ENCODE results near the gene UBE2J2. TPM values are rescaled to one million over a fixed set of nuclear protein-coding genes. Genes with fewer than 3 reads are reported as not detected.

Gene UBE2J2
- total and polyA plus RNA-seq, 4 donors: 36.0 to 57.4 (median 47.1) TPM

DNA sequence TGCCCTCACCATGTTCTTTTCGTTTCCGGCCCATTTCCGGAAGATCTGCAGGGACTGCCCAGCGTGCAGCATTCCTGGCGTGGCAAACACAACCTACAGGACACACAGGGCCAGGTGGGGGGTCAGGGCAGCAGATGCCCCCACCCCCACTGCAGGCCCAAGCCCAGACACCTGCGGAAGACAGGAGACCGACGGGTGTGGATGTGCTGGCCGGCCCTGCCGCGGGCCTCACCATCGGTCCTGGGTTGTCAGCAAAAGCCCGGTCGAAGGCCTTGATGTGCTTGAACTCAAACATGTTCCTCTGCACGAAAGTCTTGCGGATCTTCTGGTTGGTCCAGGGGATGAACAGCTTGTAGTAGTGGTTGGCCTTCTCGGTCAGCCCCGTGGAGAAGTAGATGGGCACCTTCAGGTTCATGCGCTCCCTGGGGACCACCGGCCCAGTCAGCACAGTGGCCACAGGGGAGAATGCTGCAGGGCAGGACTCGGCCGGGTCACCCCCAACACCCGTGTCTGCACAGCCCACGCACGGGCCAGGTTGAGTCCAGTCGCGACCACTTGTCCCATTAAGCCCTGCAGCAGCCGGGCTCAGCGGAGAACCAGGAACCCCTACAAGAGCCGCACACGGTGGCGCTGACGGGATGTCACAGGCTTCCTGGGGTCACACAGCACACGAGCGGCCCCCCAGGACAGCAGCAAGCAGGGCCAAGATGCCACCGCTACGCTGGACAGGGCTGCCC is 40.0 kb upstream of the UBE2J2 start:
- Histone ChIP-seq H3K4me1 (ENCODE audit: control insufficient read depth in 5 of 5, insufficient read depth in 5 of 5, low read length in 5 of 5) (peaks cover 0 to 12% (median 0%) of the 10 kb centered on the region in 5 donors), H3K9me3 (ENCODE audit: control insufficient read depth in 4 of 4, insufficient read depth in 3 of 4, low read length in 3 of 4) (no peaks in the 10 kb centered on the region), H3K4me3 (no peak overlapping the region), H3K9ac (ENCODE audit: insufficient read depth in 1 of 2, low read length in 2 of 2) (no peak overlapping the region), H3K36me3 (ENCODE audit: control insufficient read depth in 4 of 4, insufficient read depth in 4 of 4, low read length in 4 of 4) (peaks cover 0 to 59% (median 22%) of the 10 kb centered on the region in 4 donors), H3K27ac (ENCODE audit: low read depth in 1 of 2, low read length in 1 of 2) (no peak overlapping the region), H3K27me3 (ENCODE audit: control insufficient read depth in 3 of 3, insufficient read depth in 3 of 3, low read length in 2 of 3) (no peaks in the 10 kb centered on the region)
- TF ChIP-seq, protein P1, sequence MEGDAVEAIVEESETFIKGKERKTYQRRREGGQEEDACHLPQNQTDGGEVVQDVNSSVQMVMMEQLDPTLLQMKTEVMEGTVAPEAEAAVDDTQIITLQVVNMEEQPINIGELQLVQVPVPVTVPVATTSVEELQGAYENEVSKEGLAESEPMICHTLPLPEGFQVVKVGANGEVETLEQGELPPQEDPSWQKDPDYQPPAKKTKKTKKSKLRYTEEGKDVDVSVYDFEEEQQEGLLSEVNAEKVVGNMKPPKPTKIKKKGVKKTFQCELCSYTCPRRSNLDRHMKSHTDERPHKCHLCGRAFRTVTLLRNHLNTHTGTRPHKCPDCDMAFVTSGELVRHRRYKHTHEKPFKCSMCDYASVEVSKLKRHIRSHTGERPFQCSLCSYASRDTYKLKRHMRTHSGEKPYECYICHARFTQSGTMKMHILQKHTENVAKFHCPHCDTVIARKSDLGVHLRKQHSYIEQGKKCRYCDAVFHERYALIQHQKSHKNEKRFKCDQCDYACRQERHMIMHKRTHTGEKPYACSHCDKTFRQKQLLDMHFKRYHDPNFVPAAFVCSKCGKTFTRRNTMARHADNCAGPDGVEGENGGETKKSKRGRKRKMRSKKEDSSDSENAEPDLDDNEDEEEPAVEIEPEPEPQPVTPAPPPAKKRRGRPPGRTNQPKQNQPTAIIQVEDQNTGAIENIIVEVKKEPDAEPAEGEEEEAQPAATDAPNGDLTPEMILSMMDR (IDR thresholded peaks at IDR 0.05; ENCODE audit: control extremely low read depth, extremely low read depth): no peak
- 90 to 96% methylated on average over 37 of the region's 37 CpGs for WGBS, 2 donors
- no peak for DNase-seq
- ATAC-seq (ENCODE audit: insufficient read depth, low FRiP score): no peak

DNA sequence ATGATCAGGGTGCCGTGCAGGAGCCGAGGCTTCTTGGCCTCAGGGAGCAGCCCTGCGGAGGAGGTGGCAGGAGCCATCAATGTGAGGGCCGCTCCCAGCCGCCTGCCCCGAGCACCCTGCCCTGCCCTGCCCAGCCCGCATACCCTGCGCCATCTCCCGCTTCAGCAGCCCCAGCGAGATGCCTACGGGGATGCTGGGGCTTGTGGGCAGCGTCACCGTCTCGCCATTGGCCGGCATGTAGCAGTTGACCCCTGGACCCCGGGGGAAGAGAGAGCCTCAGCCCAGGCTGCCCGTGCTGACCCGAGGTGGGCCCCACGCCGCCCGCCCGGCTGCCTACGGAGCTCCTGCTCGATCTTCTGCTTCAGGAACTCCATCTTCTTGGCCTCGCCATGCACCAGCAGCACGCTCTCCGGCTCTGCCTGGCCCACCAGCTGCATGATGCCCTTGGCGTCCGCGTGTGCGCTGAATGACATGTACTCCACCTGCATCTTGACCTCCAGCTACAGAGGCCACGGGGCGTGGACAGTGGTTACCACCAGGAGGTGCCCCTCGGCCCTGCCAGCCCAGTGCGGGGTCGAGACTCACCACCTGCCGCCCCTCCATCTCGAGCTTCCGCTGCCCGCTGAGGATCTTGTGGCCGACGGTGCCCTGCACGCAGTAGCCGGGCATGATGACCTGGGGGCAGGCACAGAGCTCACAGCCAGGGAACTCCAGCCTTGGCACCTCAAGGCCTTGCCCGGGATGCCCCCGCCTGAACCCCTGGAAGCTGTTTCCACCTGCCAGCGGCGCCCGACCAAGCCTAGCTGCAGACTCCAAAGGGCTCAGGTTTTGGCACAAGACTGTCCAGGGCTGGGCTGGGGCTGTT is 39.0 kb upstream of the UBE2J2 start:
- ATAC-seq (ENCODE audit: insufficient read depth, low FRiP score): no peak
- Histone ChIP-seq H3K9ac (ENCODE audit: insufficient read depth in 1 of 2, low read length in 2 of 2) (no peak overlapping the region), H3K4me1 (ENCODE audit: control insufficient read depth in 5 of 5, insufficient read depth in 5 of 5, low read length in 5 of 5) (peaks cover 0 to 12% (median 0%) of the 10 kb centered on the region in 5 donors), H3K4me3 (no peak overlapping the region), H3K27me3 (ENCODE audit: control insufficient read depth in 3 of 3, insufficient read depth in 3 of 3, low read length in 2 of 3) (no peaks in the 10 kb centered on the region), H3K36me3 (ENCODE audit: control insufficient read depth in 4 of 4, insufficient read depth in 4 of 4, low read length in 4 of 4) (peaks cover 0 to 59% (median 22%) of the 10 kb centered on the region in 4 donors), H3K9me3 (ENCODE audit: control insufficient read depth in 4 of 4, insufficient read depth in 3 of 4, low read length in 3 of 4) (no peaks in the 10 kb centered on the region), H3K27ac (ENCODE audit: low read depth in 1 of 2, low read length in 1 of 2) (no peak overlapping the region)
- no peak for DNase-seq
- 92 to 95% methylated on average over 49 of the region's 49 CpGs for WGBS, 2 donors
- TF ChIP-seq, protein P1 (IDR thresholded peaks at IDR 0.05; ENCODE audit: control extremely low read depth, extremely low read depth): no peak

DNA sequence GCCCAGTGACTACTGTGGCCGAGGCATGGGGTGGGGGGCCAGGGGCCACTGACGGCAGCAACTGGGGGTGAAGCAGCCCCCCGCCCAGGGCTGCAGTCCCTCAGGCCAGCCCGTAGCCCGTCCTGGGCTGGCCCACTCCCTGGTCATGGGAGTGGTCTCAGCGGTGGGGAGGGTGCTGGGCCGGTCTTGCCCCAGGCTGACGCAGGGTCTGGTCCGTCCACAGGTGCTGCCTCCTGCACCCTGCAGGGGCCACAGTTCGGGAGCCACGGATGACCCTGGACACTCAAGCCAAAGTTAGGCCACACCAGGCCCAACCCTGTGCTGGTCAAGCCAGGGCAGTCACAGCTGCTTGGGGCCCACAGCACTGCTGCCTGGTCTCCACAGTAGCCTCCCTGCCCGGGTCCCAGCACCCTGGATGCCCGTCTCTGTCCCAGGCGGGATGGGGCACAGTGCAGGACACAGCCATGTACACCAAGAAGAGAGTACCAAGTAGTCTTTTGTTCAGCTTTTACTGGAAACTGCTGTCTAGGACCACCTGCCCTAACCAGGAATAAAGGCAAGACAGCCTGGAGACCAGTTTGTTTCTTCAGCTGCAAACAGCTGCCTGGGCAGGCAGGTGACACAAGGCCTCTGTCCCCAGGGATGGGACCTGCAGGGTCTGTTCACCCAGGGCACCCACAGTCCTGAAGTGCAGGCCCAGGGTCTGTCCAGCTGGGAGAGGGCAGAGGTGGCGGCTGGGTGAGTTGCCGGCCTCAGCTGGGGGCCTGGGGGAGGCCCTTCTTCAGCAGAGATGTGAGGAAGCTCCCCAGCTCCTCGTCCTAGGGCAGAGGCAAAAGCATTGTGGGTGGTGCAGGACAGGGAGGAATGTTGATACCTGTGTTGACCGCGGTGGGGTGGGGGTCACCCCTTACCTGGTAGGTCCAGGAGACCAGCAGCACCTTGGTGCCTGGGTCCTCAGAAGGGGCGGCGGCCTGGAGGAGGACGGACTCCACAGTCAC is 37.8 kb upstream of the UBE2J2 start:
- peaks cover under 1 to 20% (median 8%) of the 10 kb centered on the region in 5 donors for H3K4me1 ChIP-seq (ENCODE audit: control insufficient read depth in 5 of 5, insufficient read depth in 5 of 5, low read length in 5 of 5)
- H3K27ac ChIP-seq (ENCODE audit: low read depth in 1 of 2, low read length in 1 of 2): no peak overlapping the region
- no peaks in the 10 kb centered on the region for H3K27me3 ChIP-seq (ENCODE audit: control insufficient read depth in 3 of 3, insufficient read depth in 3 of 3, low read length in 2 of 3)
- no peaks in the 10 kb centered on the region for H3K9me3 ChIP-seq (ENCODE audit: control insufficient read depth in 4 of 4, insufficient read depth in 3 of 4, low read length in 3 of 4)
- no peak for DNase-seq
- peaks cover 0 to 56% (median 21%) of the 10 kb centered on the region in 4 donors for H3K36me3 ChIP-seq (ENCODE audit: control insufficient read depth in 4 of 4, insufficient read depth in 4 of 4, low read length in 4 of 4)
- ATAC-seq (ENCODE audit: insufficient read depth, low FRiP score): no peak
- TF ChIP-seq, protein P1 (IDR thresholded peaks at IDR 0.05; ENCODE audit: control extremely low read depth, extremely low read depth): no peak
- 91 to 92% methylated on average over 17 to 22 of the region's 22 CpGs for WGBS, 2 donors
- H3K9ac ChIP-seq (ENCODE audit: insufficient read depth in 1 of 2, low read length in 2 of 2): no peak overlapping the region
- no peak overlapping the region for H3K4me3 ChIP-seq
